Tibial artery (tissue), 4 donors: Measurements from ENCODE around the gene TTC22.

Experiments
- DNase-seq, 2 donors: peaks; one replicate each; pipeline ENCODE4 v3.0.0-alpha.2; 2019
- H3K27ac ChIP-seq, 2 donors: fragments of 200-600 bp; sonication (generic) in 1 of 2; 1 replicate in 1 of 2; 2 replicates in 1 of 2; pipeline ENCODE4 v1.5.1; 2018 to 2019; ENCODE audit warnings: mild to moderate bottlenecking in 1 of 2
- H3K27me3 ChIP-seq, 2 donors: fragments of 200-600 bp; sonication (generic) in 1 of 2; one replicate each; pipeline versions ENCODE4 v1.5.1 to v1.6.0; 2016 to 2019
- H3K36me3 ChIP-seq, 3 donors: fragments of 200-600 bp; sonication (generic) in 2 of 3; one replicate each; pipeline ENCODE4 v1.5.1; 2016 to 2019; ENCODE audit warnings: mild to moderate bottlenecking in 2 of 3
- H3K4me1 ChIP-seq, 4 donors: fragments of 200-600 bp; sonication (generic) in 2 of 4; 1 replicate in 3 of 4; 2 replicates in 1 of 4; pipeline ENCODE4 v1.5.1; 2016 to 2019
- H3K4me3 ChIP-seq, 2 donors: fragments of 200-600 bp; sonication (generic) in 1 of 2; 1 replicate in 1 of 2; 2 replicates in 1 of 2; pipeline ENCODE4 v1.5.1; 2018 to 2019; ENCODE audit warnings: mild to moderate bottlenecking in 2 of 2
- H3K9me3 ChIP-seq, 3 donors: fragments of 200-600 bp; sonication (generic) in 1 of 3; one replicate each; pipeline ENCODE4 v1.5.1; 2016 to 2019
- CTCF ChIP-seq, 2 experiments: fragments of 200-600 bp in 1 of 2; fragments of 450-650 bp in 1 of 2; IDR thresholded peaks; one replicate each; pipeline ENCODE4 v1.5.1; 2017 to 2019; ENCODE audit warnings: antibody characterized with exemption in 2 of 2, mild to moderate bottlenecking in 1 of 2, moderate library complexity in 1 of 2
- intact Hi-C: fragments of 100-400 bp; cut with DNase I; formaldehyde crosslinking; loops from one replicate; pipeline ENCODE4 v1.15.0; 2023; ENCODE audit warnings: low total_unique reads

The TTC22 gene

GRCh38 chr1:54795356-54795665 is 5.8 kb downstream of the TTC22 start:
- DNase-seq, result no peak
- no peaks in the 10 kb centered on the region for H3K36me3 ChIP-seq
- intact Hi-C loops, result no loop called here
- no peak overlapping the region for H3K4me3 ChIP-seq
- H3K27ac ChIP-seq, result no peak overlapping the region
- H3K4me1 ChIP-seq, result peaks cover 0 to 14% (median 0%) of the 10 kb centered on the region in 4 donors
- peaks cover 0 to 29% of the 10 kb centered on the region in 2 donors for H3K27me3 ChIP-seq
- peaks cover 0 to 9% (median 7%) of the 10 kb centered on the region in 3 donors for H3K9me3 ChIP-seq
- no peak for TF ChIP-seq CTCF (IDR thresholded peaks at IDR 0.05)

GRCh38 chr1:54794451-54795355 is 6.4 kb downstream of the TTC22 start:
- Histone ChIP-seq H3K4me1 (peaks cover 0 to 8% (median 0%) of the 10 kb centered on the region in 4 donors), H3K27me3 (peaks cover 0 to 23% of the 10 kb centered on the region in 2 donors), H3K27ac (no peak overlapping the region), H3K4me3 (no peak overlapping the region), H3K36me3 (no peaks in the 10 kb centered on the region), H3K9me3 (peaks cover 0 to 9% (median 7%) of the 10 kb centered on the region in 3 donors)
- no peak for TF ChIP-seq CTCF (IDR thresholded peaks at IDR 0.05)
- intact Hi-C loops, result no loop called here
- DNase-seq, result no peak

GRCh38 chr1:54792686-54793282 is 8.3 kb downstream of the TTC22 start:
- H3K36me3 ChIP-seq, result no peaks in the 10 kb centered on the region
- peaks cover 0 to 9% (median 7%) of the 10 kb centered on the region in 3 donors for H3K9me3 ChIP-seq
- H3K27ac ChIP-seq, result no peak overlapping the region
- intact Hi-C loops, result no loop called here
- no peak for DNase-seq
- H3K4me1 ChIP-seq, result no peaks in the 10 kb centered on the region
- H3K4me3 ChIP-seq, result no peak overlapping the region
- no peak for TF ChIP-seq CTCF (IDR thresholded peaks at IDR 0.05)
- peaks cover 0 to 34% of the 10 kb centered on the region in 2 donors for H3K27me3 ChIP-seq

- Histone ChIP-seq H3K4me1 (no peaks in the 10 kb centered on the region), H3K27ac (no peak overlapping the region), H3K36me3 (no peaks in the 10 kb centered on the region), H3K9me3 (peaks cover 0 to 9% (median 7%) of the 10 kb centered on the region in 3 donors), H3K4me3 (no peak overlapping the region), H3K27me3 (peaks cover 0 to 42% of the 10 kb centered on the region in 2 donors)
- intact Hi-C loops, result no loop called here
- no peak for TF ChIP-seq CTCF (IDR thresholded peaks at IDR 0.05)
- no peak for DNase-seq
Observed at GRCh38 chr1:54791880-54792522, 9.1 kb downstream of the TTC22 start.

GRCh38 chr1:54788459-54788858 is 12.7 kb downstream of the TTC22 start:
- intact Hi-C loops, result no loop called here
- Histone ChIP-seq H3K4me1 (no peaks in the 10 kb centered on the region), H3K27me3 (peaks cover 0 to 53% of the 10 kb centered on the region in 2 donors), H3K27ac (no peak overlapping the region), H3K4me3 (no peak overlapping the region), H3K36me3 (peaks cover 0 to 5% (median 0%) of the 10 kb centered on the region in 3 donors), H3K9me3 (peaks cover 0 to 9% (median 7%) of the 10 kb centered on the region in 3 donors)
- no peak for TF ChIP-seq CTCF (IDR thresholded peaks at IDR 0.05)
- no peak for DNase-seq
